ENCODE data around the gene EHBP1. TPM values are rescaled to one million over a fixed set of nuclear protein-coding genes. Genes with fewer than 3 reads are reported as not detected.

Gene EHBP1
- total RNA-seq, 1 donor = 119 TPM

DNA sequence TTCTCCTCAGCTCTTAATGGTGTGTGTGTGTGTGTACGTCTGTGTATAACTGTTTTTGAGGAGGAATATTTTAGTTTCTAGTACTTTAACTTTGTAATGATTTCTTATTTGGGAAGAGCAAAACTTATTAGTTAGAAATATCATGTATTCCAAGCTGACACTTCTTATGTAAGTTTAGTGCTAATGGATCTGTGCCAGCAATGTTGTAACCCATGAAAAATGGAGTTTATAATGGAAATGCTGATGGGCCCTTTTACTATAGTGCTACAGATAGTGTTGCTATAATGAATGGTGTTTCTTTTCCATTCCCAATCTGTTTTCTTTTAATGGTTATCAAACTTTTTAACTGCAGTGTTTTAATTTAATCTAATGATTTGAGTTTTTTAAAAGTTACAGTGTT, 295.3 kb downstream of the EHBP1 start:
- no peak overlapping the region for H3K4me3 ChIP-seq (ENCODE audit: low read depth, low read length)
- DNase-seq (ENCODE audit: low read depth) = peak; percentile 62
- TF ChIP-seq, protein P1, sequence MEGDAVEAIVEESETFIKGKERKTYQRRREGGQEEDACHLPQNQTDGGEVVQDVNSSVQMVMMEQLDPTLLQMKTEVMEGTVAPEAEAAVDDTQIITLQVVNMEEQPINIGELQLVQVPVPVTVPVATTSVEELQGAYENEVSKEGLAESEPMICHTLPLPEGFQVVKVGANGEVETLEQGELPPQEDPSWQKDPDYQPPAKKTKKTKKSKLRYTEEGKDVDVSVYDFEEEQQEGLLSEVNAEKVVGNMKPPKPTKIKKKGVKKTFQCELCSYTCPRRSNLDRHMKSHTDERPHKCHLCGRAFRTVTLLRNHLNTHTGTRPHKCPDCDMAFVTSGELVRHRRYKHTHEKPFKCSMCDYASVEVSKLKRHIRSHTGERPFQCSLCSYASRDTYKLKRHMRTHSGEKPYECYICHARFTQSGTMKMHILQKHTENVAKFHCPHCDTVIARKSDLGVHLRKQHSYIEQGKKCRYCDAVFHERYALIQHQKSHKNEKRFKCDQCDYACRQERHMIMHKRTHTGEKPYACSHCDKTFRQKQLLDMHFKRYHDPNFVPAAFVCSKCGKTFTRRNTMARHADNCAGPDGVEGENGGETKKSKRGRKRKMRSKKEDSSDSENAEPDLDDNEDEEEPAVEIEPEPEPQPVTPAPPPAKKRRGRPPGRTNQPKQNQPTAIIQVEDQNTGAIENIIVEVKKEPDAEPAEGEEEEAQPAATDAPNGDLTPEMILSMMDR (IDR thresholded peaks at IDR 0.05; ENCODE audit: insufficient read depth, low read length) = no peak

DNA sequence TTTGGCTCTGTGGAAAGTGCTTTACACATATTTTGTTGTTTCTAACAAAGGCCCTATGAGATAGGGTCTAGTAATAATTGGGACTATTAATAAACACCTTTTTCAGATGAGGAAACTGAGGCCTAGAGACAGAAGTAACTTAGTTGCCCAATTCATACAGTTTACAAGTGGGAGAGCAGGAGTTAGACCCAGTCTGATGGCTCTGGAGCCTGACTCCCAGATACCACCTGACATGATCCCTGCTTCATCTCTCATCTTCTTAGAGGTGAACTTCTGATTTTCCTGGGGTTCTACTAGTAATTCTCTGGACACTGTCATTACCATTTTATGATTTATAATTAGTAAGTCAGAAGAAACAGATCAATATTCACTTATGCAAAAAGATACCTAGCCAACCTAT, 296.1 kb downstream of the EHBP1 start:
- TF ChIP-seq, protein P1 (IDR thresholded peaks at IDR 0.05; ENCODE audit: insufficient read depth, low read length) = no peak
- DNase-seq (ENCODE audit: low read depth) = no peak
- H3K4me3 ChIP-seq (ENCODE audit: low read depth, low read length) = no peak overlapping the region

- no peak for DNase-seq (ENCODE audit: low read depth)
- H3K4me3 ChIP-seq (ENCODE audit: low read depth, low read length) = no peak overlapping the region
- TF ChIP-seq, protein P1 (IDR thresholded peaks at IDR 0.05; ENCODE audit: insufficient read depth, low read length) = no peak
Measured at GRCh38 chr2:63003351-63003750, 297.8 kb downstream of the EHBP1 start.

GRCh38 chr2:63007813-63008458, 302.4 kb downstream of the EHBP1 start:
- no peak overlapping the region for H3K4me3 ChIP-seq (ENCODE audit: low read depth, low read length)
- DNase-seq (ENCODE audit: low read depth) = no peak
- TF ChIP-seq, protein P1 (IDR thresholded peaks at IDR 0.05; ENCODE audit: insufficient read depth, low read length) = no peak

GRCh38 chr2:63008838-63009237, 303.3 kb downstream of the EHBP1 start:
- no peak overlapping the region for H3K4me3 ChIP-seq (ENCODE audit: low read depth, low read length)
- TF ChIP-seq, protein P1 (IDR thresholded peaks at IDR 0.05; ENCODE audit: insufficient read depth, low read length) = no peak
- DNase-seq (ENCODE audit: low read depth) = no peak

DNA sequence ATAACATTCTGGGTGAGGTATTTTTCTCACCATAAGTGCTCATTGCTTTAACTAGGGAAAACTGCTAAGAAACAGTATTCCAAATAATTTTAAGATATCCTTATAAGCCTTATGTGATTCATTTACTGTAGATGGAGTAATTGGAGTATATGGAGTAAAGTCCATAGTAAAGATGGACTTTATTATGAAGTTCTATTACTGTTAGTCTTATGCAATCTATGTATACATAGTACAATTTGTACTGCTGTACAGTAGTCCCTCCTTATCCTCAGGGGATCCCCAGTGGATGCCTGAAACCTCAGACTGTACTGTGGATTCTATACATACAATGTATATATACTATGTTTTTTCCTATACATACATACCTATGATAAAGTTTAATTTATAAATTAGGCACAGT, 304.0 kb downstream of the EHBP1 start:
- no peak for DNase-seq (ENCODE audit: low read depth)
- TF ChIP-seq, protein P1 (IDR thresholded peaks at IDR 0.05; ENCODE audit: insufficient read depth, low read length) = no peak
- no peak overlapping the region for H3K4me3 ChIP-seq (ENCODE audit: low read depth, low read length)

DNA sequence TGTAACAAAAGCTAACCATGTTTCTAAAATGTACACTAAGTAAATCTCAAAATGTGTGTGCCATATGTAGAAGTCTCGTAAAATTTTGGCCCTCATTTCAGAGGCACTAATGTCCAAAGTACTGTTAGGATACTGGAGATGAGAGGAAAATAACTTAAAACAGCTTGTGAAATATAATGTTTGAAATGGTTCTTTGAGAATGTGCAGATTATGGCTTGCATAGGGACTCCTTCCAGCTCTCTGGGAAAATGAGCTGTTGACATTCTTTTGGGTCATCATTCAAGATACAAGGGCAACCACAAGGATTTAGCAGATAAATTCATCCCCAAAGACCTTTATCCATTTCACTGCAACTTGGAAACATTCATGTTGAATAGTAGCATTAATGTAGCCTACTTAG, 307.0 kb downstream of the EHBP1 start:
- DNase-seq (ENCODE audit: low read depth) = peak; percentile 40
- TF ChIP-seq, protein P1 (IDR thresholded peaks at IDR 0.05; ENCODE audit: insufficient read depth, low read length) = no peak

More for the DNA sequence above, 307.0 kb downstream of the EHBP1 start:
- no peak overlapping the region for H3K4me3 ChIP-seq (ENCODE audit: low read depth, low read length)
